B cell (primary cell): Measurements from ENCODE around the gene P2RY6. TPM values are rescaled to one million over a fixed set of nuclear protein-coding genes. Genes with fewer than 3 reads are reported as not detected.
A peak's percentile ranks its signal among the peaks of the same experiment; 100 is the strongest.

Source experiments
- ATAC-seq: fragments of 200-7000 bp; cut with Tn5 transposase; one replicate; pipeline ENCODE4 v1.10.0; 2021; ENCODE audit warnings: low read depth, mild to moderate bottlenecking, moderate number of reproducible peaks, moderate library complexity
- CTCF ChIA-PET: fragments of 350-600 bp; sonication (Branson Sonifier 250); formaldehyde crosslinking; loops from one replicate; lab custom pipeline; 2021; ENCODE audit warnings: antibody characterized with exemption, inconsistent platforms; lab: Charles Lee
- POLR2A ChIA-PET: fragments of 350-600 bp; sonication (Branson Sonifier 250); formaldehyde crosslinking; loops from one replicate; lab custom pipeline; 2021; ENCODE audit warnings: antibody characterized with exemption; lab: Charles Lee
- DNase-seq: peaks from one replicate; pipeline ENCODE4 v3.0.0; 2013
- H2AFZ ChIP-seq: 2 replicates; pipeline ENCODE4 v1.6.1; 2012; ENCODE audit warnings: mild to moderate bottlenecking, low read depth, low read length; ENCODE audit not compliant: insufficient read depth, poor library complexity, severe bottlenecking
- H3K27ac ChIP-seq, 2 donors: 1 replicate in 1 of 2; 2 replicates in 1 of 2; pipeline ENCODE4 v1.5.1; 2012 to 2013; ENCODE audit warnings: low read length in 2 of 2, mild to moderate bottlenecking in 2 of 2, moderate library complexity in 1 of 2
- H3K27me3 ChIP-seq, 4 experiments: fragments of 200-600 bp in 1 of 4; sonication (generic) in 1 of 4; replicated peaks in 1 of 4; 1 replicate in 2 of 4; 2 replicates in 2 of 4; pipeline versions ENCODE4 v1.6.1 to v1.7.0; 2013 to 2016; ENCODE audit warnings: low read length in 3 of 4, mild to moderate bottlenecking in 2 of 4, mixed read lengths in 1 of 4, moderate library complexity in 1 of 4; ENCODE audit not compliant: insufficient read depth in 4 of 4, control insufficient read depth in 3 of 4; ENCODE audit errors: control extremely low read depth in 1 of 4
- H3K36me3 ChIP-seq, 2 experiments: replicated peaks in 1 of 2; 1 replicate in 1 of 2; 2 replicates in 1 of 2; pipeline versions ENCODE4 v1.6.1 to v1.7.1; 2013; ENCODE audit warnings: low read length in 1 of 2; ENCODE audit not compliant: insufficient read depth in 2 of 2, control insufficient read depth in 1 of 2; ENCODE audit errors: control extremely low read depth in 1 of 2, extremely low read depth in 1 of 2
- H3K4me1 ChIP-seq, 2 donors: fragments of 200-600 bp in 1 of 2; sonication (generic) in 1 of 2; 1 replicate in 1 of 2; 2 replicates in 1 of 2; pipeline versions ENCODE4 v1.5.1 to v1.6.1; 2013 to 2017; ENCODE audit warnings: low read length in 2 of 2; ENCODE audit not compliant: control insufficient read depth in 2 of 2, insufficient read depth in 2 of 2
- H3K4me2 ChIP-seq: replicated peaks from 2 replicates; pipeline ENCODE3; 2012; ENCODE audit warnings: mild to moderate bottlenecking, low read depth, low read length; ENCODE audit not compliant: poor library complexity, severe bottlenecking
- H3K4me3 ChIP-seq, 5 experiments: fragments of 200-600 bp in 1 of 5; sonication (generic) in 1 of 5; 1 replicate in 3 of 5; 2 replicates in 2 of 5; pipeline versions ENCODE4 v1.5.1 to v1.7.0; 2011 to 2016; ENCODE audit warnings: low read length in 4 of 5, mild to moderate bottlenecking in 4 of 5, low read depth in 2 of 5, control low read depth in 1 of 5, moderate library complexity in 1 of 5; ENCODE audit not compliant: insufficient read depth in 1 of 5; ENCODE audit errors: control extremely low read depth in 1 of 5, extremely low read depth in 1 of 5
- H3K79me2 ChIP-seq: fragments of 200-600 bp; sonication (generic); one replicate; pipeline ENCODE4 v1.6.0; 2016; ENCODE audit warnings: low read length; ENCODE audit not compliant: control insufficient read depth, insufficient read depth
- H3K9ac ChIP-seq: fragments of 200-600 bp; sonication (generic); 2 replicates; pipeline ENCODE4 v1.6.1; 2017; ENCODE audit warnings: mild to moderate bottlenecking, low read length, moderate library complexity
- H3K9me3 ChIP-seq, 3 donors: one replicate each; pipeline versions ENCODE4 v1.6.1 to v1.7.1; 2013; ENCODE audit warnings: low read length in 2 of 3; ENCODE audit not compliant: control insufficient read depth in 2 of 3, insufficient read depth in 1 of 3; ENCODE audit errors: control extremely low read depth in 1 of 3
- H4K20me1 ChIP-seq: 2 replicates; pipeline ENCODE4 v1.6.0; 2012; ENCODE audit warnings: mild to moderate bottlenecking, low read length; ENCODE audit not compliant: insufficient read depth, control insufficient read depth, poor library complexity, severe bottlenecking
- H3K27ac Mint-ChIP-seq: one replicate; pipeline ENCODE4 v1.8.0; 2021; ENCODE audit warnings: mixed read lengths
- H3K27me3 Mint-ChIP-seq: one replicate; pipeline ENCODE4 v1.8.0; 2021; ENCODE audit warnings: mixed read lengths
- H3K4me1 Mint-ChIP-seq: one replicate; pipeline ENCODE4 v1.8.0; 2021; ENCODE audit warnings: mixed read lengths
- H3K4me3 Mint-ChIP-seq: one replicate; pipeline ENCODE4 v1.8.0; 2021; ENCODE audit warnings: mixed read lengths
- H3K9me3 Mint-ChIP-seq: one replicate; pipeline ENCODE4 v1.8.0; 2022; ENCODE audit warnings: mixed read lengths; ENCODE audit not compliant: insufficient read depth
- CTCF ChIP-seq: fragments of 200-600 bp; IDR thresholded peaks from one replicate; pipeline ENCODE4 v1.8.0; 2022; ENCODE audit warnings: antibody characterized with exemption, mild to moderate bottlenecking
- EZH2 ChIP-seq: IDR thresholded peaks from 2 replicates; pipeline ENCODE4 v1.6.1; 2012; ENCODE audit warnings: borderline replicate concordance, low read depth, mild to moderate bottlenecking, moderate library complexity, low read length; ENCODE audit not compliant: insufficient read depth, poor library complexity, severe bottlenecking
- WGBS: methylation state at CpG from one replicate; pipeline ENCODE4 v1.1.5; 2013; ENCODE audit warnings: missing lambda C conversion rate; ENCODE audit not compliant: insufficient coverage; 5-methylcytosine and 5-hydroxymethylcytosine counted together
- intact Hi-C: fragments of 100-400 bp; cut with micrococcal nuclease; formaldehyde crosslinking; loops from one replicate; pipeline ENCODE4 v1.10.0; 2022
- polyA plus RNA-seq: library from polyadenylated mRNA; depleted of rRNA; stranded (reverse); fragments of >200 nt; gene quantifications from 2 replicates; pipeline ENCODE4 v1.2.3, GENCODE V29; 2012
- total RNA-seq, 2 donors: library from RNA; stranded (reverse); fragments of 120-200 nt in 1 of 2; gene quantifications; 1 replicate in 1 of 2; 2 replicates in 1 of 2; pipeline versions ENCODE4 v1.2.3 to v1.2.4, GENCODE V29; 2013 to 2022

P2RY6 gene
- total and polyA plus RNA-seq, 2 donors (not counting 1 experiment from before 2014, with no cell fraction given), result 0.25 TPM; not detected in 1

GRCh38 chr11:73306977-73307322, 34.8 kb downstream of the P2RY6 start:
- Mint-ChIP-seq H3K4me3 (peak overlapping the region; percentile 89), H3K27ac (peak overlapping the region; percentile 51), H3K9me3 (no peaks in the 10 kb centered on the region), H3K4me1 (peaks cover 13% of the 10 kb centered on the region), H3K27me3 (peaks cover 29% of the 10 kb centered on the region)
- TF ChIP-seq CTCF (no peak), EZH2 (no peak)
- Histone ChIP-seq H3K9me3 (no peaks in the 10 kb centered on the region), H3K4me2 (peak overlapping the region; percentile 100), H3K79me2 (no peaks in the 10 kb centered on the region), H3K4me3 (peak overlapping the region; percentile 13 to 84 (median 65)), H3K4me1 (peaks cover 20 to 25% of the 10 kb centered on the region in 2 donors), H3K27ac (no peak overlapping the region), H3K9ac (peak overlapping the region; percentile 79), H3K27me3 (peaks cover 0 to 56% (median 18%) of the 10 kb centered on the region in 4 experiments), H3K36me3 (no peaks in the 10 kb centered on the region), H2AFZ (peak overlapping the region; percentile 83), H4K20me1 (no peaks in the 10 kb centered on the region)
- ChIA-PET CTCF (interaction anchor here (0.7 to 6.6 kb wide), 18 partner anchors 9 to 457 kb away, joined by 3 to 157 read pairs (median 5); no protein-coding TSS in a partner anchor), POLR2A (interaction anchor here (0.5 to 1.0 kb wide), 2 partner anchors 78 to 518 kb away, joined by 3 read pairs; no protein-coding TSS in a partner anchor)
- no peak for ATAC-seq
- intact Hi-C loops, result loop anchor here (1.0 to 2.0 kb wide), 4 partner anchors 18 to 354 kb away; partner anchors contain the start of gene FAM168A
- DNase-seq, result no peak
- WGBS, result 20% methylated on average over 16 of the region's 18 CpGs

GRCh38 chr11:73307323-73308002, 35.3 kb downstream of the P2RY6 start:
- H3K27me3 ChIP-seq, result peaks cover 0 to 52% (median 18%) of the 10 kb centered on the region in 4 experiments
- Mint-ChIP-seq H3K27me3 (peaks cover 24% of the 10 kb centered on the region), H3K27ac (peak overlapping the region; percentile 51), H3K9me3 (no peaks in the 10 kb centered on the region), H3K4me3 (peak overlapping the region; percentile 89), H3K4me1 (peaks cover 13% of the 10 kb centered on the region)
- ChIA-PET POLR2A (interaction anchor here (0.5 to 1.0 kb wide), 3 partner anchors 28 to 519 kb away, joined by 3 read pairs; no protein-coding TSS in a partner anchor), CTCF (interaction anchor here (0.7 to 6.6 kb wide), 22 partner anchors 10 to 458 kb away, joined by 3 to 157 read pairs (median 4); no protein-coding TSS in a partner anchor)
- no peaks in the 10 kb centered on the region for H3K9me3 ChIP-seq
- peak overlapping the region; percentile 83 for H2AFZ ChIP-seq
- intact Hi-C loops, result loop anchor here (1.0 to 2.0 kb wide), 4 partner anchors 19 to 354 kb away; partner anchors contain the start of gene FAM168A
- no peak overlapping the region for H3K27ac ChIP-seq
- H3K4me2 ChIP-seq, result peak overlapping the region; percentile 100
- H4K20me1 ChIP-seq, result no peaks in the 10 kb centered on the region
- H3K4me1 ChIP-seq, result peaks cover 20 to 25% of the 10 kb centered on the region in 2 donors
- WGBS, result under 1% methylated on average over 47 of the region's 56 CpGs
- TF ChIP-seq EZH2, result no peak
- TF ChIP-seq CTCF, result peak; percentile 72
- peak overlapping the region; percentile 79 for H3K9ac ChIP-seq
- H3K79me2 ChIP-seq, result no peaks in the 10 kb centered on the region
- DNase-seq, result peak; percentile 91
- no peaks in the 10 kb centered on the region for H3K36me3 ChIP-seq
- peak; percentile 76 for ATAC-seq
- peak overlapping the region; percentile 51 to 84 (median 65) for H3K4me3 ChIP-seq
